ENCODE data around the gene PRDX3.
"Not testable (repeated sequence)": the region's sequence is repeated elsewhere in the genome, so short reads cannot be mapped to it uniquely, and the experiment has no call there.

- TF ChIP-seq CTCF, POLR2A (IDR thresholded peaks at IDR 0.05): not testable (repeated sequence)
These were observed 2.3 kb upstream of the PRDX3 start for GRCh38 chr10:119180850-119181400.
